GM18526 (cell line): ENCODE measurements around the gene UBASH3B.

Experiments used
- POLR2A ChIP-seq: IDR thresholded peaks from 3 replicates; pipeline ENCODE4 v1.6.1; 2011; ENCODE audit not compliant: insufficient read length; ENCODE audit errors: extremely low read depth

The UBASH3B gene

DNA sequence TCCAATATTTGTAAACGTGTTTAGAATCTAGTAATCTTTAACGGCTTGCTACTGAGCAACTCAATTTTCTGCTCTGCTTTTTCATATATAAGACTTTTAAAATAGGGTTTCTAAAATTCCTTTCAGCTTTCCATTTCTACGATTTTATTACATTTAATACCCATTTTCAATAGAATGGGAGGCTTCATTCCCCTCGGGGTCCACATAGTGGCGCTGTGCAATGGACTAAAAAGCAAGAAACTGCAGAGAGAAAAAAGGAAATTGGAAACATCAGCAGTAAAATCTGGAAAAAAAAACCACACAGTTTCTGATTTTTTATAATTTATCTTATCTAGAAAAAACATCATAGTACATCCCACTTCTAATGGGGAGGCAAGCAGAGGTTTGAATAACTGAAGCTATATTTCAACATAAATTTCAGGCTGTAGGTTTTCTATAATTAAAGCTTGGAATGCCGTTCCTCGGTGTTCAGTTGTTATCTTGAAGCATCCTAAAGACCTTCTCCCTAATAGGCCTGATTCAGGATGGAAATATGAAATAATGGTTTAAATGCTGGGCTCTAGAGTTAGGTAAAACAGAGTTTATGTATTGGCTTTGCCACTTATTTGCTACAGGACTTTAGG is 208.3 kb downstream of the UBASH3B start:
- no peak for TF ChIP-seq POLR2A
